NCI-H2227 treated with DMSO at 0.1 percent for 48 hours (cell line): ENCODE results near the gene MRPL2.
"Not testable (repeated sequence)": the region's sequence is repeated elsewhere in the genome, so short reads cannot be mapped to it uniquely, and the experiment has no call there.

Source experiments
- DNase-seq: peaks from one replicate; lab custom pipeline; 2025; lab: John Stamatoyannopoulos, UW

MRPL2 gene

GRCh38 chr6:43053545-43054205 is 5.6 kb downstream of the MRPL2 start, which contains the start of gene CUL7:
Gene CUL7 (minus strand): TSS chr6:43053851. CDS start chr6:43052788, 1,063 bp downstream.
- DNase-seq, result peak; percentile 89

DNA sequence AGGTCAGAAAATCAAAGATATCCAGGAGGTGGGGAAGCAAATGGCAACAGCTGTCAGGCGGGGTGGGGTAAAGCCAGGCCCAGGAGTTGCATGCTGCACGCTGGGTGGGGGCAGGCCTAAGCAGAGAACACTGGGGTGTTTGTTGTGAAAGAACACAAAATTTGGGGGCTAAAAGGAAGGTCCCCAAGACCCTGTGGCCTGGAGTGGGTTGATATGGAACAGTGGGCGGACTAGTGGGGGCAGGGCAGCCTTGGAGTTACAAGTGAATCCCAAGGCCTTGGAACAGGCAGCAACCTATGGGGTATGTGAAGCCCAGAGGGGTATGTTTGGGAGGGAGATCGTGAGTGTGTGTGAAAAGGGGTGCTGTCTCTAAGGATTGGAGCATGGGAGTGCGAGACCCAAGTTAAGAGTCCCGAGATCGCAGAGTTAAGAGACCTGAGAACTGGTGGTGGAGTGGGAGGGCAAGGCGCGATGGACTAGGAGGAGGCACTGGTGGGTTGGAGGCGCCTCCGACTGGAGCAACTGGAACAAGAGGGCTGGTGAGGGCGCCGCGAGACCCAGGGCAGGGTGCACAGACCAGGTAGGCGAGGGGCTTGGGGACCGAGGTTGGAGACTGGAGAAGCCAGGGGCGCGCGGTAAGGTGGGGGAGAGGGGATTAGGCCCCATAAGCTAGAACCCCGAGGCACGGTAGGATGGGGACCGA is 6.2 kb downstream of the MRPL2 start:
- no peak for DNase-seq

GRCh38 chr6:43052225-43052841 is 6.9 kb downstream of the MRPL2 start:
- DNase-seq, result no peak

GRCh38 chr6:43050981-43051380 is 8.3 kb downstream of the MRPL2 start:
- DNase-seq, result no peak

GRCh38 chr6:43047998-43048397 is 11.2 kb downstream of the MRPL2 start:
- no peak for DNase-seq

DNA sequence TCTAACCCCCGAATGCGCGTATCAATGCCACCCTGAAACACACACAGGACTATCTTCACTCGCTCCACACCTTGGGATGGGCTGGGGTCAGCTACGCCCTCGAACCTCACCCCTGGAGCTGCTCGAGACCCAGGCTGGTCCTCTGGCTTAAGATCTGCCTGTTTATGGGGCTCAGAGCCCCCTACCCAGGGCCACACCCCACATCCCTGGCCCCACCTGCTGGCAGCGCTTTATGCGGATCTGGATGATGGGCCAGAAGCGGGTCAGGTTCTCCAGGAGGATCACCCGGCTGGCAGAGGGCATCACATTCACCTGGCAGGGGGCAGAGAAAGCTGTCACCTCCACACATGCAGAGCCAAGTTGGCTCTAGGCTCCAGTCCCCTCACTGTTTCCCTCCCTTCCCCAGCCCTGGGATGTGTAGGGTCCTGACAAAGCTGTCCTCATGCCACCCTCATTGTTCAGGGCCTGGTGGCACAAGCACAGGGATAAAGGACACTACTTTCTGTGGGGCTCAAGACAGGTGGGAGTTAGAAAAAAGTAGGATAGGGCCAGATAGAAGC is 13.8 kb downstream of the MRPL2 start:
- DNase-seq, result no peak

- no peak for DNase-seq
Measured at GRCh38 chr6:43043310-43043709, 15.9 kb downstream of the MRPL2 start.

DNA sequence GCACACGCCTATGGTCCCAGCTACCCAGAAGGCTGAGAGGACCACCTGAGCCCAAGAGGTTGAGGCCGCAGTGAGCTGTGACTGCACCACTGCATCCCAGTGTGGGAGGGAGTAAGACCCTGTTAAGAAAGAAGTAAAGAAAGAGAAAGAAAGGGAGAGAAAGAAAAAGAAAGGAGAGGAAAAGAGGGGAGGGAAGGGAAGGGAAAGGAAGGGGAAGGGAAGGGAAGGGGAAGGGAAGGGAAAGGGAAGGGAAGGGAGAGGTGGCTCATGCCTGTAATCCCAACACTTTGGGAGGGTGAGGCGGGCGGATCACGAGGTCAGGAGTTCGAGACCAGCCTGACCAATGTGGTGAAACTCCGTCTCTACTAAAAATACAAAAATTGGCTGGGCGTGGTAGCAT is 17.8 kb downstream of the MRPL2 start:
- not testable (repeated sequence) for DNase-seq

- no peak for DNase-seq
Measured at GRCh38 chr6:43040542-43041257, 18.5 kb downstream of the MRPL2 start.

- DNase-seq, result no peak
Measured at GRCh38 chr6:43038727-43039126, 20.5 kb downstream of the MRPL2 start.

DNA sequence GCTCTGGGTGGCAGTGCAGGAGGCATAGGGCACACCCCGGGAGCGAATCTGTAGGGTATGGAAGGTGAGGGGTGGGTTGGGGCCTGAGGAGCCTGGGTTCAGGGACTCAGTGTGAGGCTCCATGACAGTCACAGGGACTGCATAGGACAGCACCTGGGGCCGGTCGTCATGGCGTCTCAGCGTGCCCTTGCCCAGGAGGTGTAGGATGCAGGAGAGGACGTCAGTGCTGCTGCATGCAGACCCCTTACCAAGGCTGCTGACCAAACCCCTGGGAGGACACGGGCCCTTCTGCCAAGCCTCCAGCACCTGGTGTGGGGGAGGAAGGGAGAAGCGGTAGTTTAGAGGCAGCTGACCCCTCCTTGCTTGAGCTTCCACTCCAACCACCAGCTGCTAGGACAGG is 21.5 kb downstream of the MRPL2 start:
- no peak for DNase-seq

- DNase-seq, result no peak
Measured at GRCh38 chr6:43037197-43037596, 22.0 kb downstream of the MRPL2 start.

DNA sequence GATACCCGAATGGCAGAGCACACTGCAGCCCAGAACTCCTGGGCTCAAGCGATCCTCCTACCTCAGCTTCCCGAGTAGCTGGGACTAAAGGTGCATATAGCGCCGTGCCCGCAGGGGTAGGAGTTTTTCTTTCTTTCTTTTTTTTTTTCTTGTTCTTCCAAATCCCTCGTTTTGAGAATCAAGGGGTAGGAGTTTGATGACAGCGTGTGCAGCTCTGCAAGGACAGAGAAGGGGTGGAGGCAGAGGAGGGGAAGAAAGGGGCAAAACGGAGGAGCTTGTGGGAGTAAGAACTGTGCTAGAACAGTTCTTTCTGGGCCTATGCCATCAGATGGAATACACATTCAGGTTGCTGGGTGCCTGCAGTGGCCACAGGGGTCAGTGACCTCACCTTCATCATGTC is 22.5 kb downstream of the MRPL2 start:
- no peak for DNase-seq

- DNase-seq, result no peak
Measured at GRCh38 chr6:43035495-43036194, 23.6 kb downstream of the MRPL2 start.

- no peak for DNase-seq
Measured at GRCh38 chr6:43034190-43034525, 25.1 kb downstream of the MRPL2 start.

DNA sequence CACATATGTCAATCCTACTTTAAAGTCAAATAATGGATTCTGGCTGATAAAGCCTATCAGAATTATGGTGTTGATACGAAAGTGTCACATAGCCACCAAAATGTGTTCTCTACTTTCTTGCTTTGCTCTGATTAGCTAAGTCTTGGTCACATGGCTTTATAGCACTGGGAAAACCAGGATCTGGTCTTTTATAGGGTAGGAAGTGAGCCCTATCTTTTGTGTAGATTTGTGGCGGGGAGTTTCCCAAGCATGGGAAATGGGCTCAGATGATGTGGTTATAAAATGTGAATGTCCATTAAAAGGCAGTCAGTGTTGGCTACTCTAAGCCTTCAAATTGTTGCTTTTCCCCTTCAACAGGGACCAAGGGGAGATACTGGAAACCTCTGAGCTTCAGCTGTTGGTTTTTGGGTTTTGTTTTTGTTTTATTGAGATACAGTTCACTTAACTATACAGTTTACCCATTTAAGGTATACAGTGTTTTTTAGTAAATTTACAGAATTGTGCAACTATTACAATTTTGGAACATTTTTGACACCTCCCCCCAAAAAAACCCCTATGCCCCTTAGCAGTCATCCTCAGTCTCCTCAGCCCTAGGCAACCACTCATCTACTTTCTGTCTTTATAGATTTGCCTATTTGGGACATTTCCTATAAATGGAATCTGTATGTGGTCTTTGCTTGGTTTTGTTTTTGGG is 25.6 kb downstream of the MRPL2 start:
- DNase-seq, result no peak

DNA sequence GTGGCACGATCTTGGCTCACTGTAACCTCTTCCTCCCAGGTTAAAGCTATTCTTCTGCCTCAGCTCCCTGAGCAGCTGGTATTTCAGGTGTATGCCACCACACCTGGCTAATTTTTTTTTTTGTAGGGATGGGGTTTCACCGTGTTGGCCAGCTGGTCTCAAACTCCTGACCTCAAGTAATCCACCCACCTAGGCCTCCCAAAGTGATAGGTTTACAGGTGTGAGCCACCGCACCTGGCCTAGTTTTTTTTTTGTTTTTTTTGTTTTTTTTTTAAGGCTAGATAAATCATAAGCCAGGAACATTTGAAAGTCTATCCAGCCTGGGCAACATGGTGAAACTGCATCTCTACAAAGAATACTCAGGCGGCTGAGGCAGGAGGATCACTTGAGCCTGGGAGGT is 26.9 kb downstream of the MRPL2 start:
- no peak for DNase-seq

DNA sequence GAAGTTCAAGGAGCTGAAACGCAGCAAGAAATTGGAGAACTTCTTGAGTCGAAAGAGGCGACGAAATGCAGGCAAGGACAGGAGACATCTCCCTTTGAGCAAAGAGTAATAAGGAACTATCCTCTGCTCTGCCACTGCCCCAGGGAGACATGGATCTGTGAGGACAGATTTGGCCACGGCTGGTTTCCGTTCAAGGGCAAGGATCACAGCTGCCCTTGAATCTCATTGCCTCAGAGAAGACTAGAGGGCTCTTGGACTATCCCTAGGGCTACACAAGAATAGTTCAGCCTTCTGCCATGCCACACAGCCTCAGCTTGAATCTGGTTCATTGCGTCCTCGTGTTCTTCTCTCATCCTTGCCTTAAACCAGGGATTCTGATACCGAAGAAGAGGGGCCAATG is 30.1 kb downstream of the MRPL2 start:
- DNase-seq, result no peak

GRCh38 chr6:43026365-43026764 is 32.9 kb downstream of the MRPL2 start:
- no peak for DNase-seq

DNA sequence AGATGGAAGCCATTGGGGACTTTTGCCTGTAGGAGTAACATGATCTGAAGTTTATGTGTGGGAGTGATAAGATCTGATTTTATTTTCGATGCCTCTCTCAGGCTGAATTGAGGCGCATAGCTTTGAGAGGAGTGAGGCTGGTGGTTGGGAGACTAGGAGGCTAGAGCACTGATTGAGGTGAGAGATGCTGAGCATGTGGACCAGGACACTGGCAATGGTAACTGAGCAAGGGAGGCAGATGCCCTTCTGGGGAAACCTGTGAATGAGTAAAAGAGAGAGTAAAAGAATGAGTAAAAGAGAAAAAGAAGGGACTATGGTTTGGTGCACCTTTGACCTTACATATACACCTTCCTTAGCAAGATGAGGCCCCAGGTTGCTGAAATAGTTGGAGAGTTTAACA is 34.8 kb downstream of the MRPL2 start:
- DNase-seq, result no peak
